OCI-LY7 (cell line): Measurements from ENCODE around the gene SART1. TPM values are rescaled to one million over a fixed set of nuclear protein-coding genes. Genes with fewer than 3 reads are reported as not detected.

Source experiments
- BruUV-seq: library from RNA; stranded (reverse); fragments of 400-500 nt; replicated peaks from 2 replicates; lab custom pipeline; 2021; lab: Mats Ljungman, UMichigan
- CTCF ChIA-PET: fragments of 300-600 bp; sonication (Branson Sonifier 250); formaldehyde crosslinking; loops from one replicate; lab custom pipeline; 2022; ENCODE audit warnings: antibody characterized with exemption; ENCODE audit not compliant: unreplicated experiment; lab: Charles Lee
- POLR2A ChIA-PET: fragments of 300-600 bp; sonication (Branson Sonifier 250); formaldehyde crosslinking; loops from one replicate; lab custom pipeline; 2022; ENCODE audit warnings: antibody characterized with exemption; lab: Charles Lee
- DNase-seq: peaks from one replicate; pipeline ENCODE4 v3.0.0-alpha.2; 2015; ENCODE audit warnings: low spot score
- H2AFZ ChIP-seq: fragments of 200-600 bp; sonication (generic), shearing (Covaris generic); 2 replicates; pipeline ENCODE4 v1.6.1; 2014; ENCODE audit warnings: mild to moderate bottlenecking, antibody characterized with exemption, low read length, moderate library complexity
- H3K27ac ChIP-seq: fragments of 200-600 bp; sonication (generic); 2 replicates; pipeline ENCODE4 v1.5.1; 2014; ENCODE audit warnings: mixed run types, low read depth, mild to moderate bottlenecking, moderate library complexity, low read length, inconsistent platforms; ENCODE audit not compliant: poor library complexity, severe bottlenecking
- H3K36me3 ChIP-seq: fragments of 200-600 bp; sonication (generic); 2 replicates; pipeline ENCODE4 v1.6.1; 2014; ENCODE audit warnings: mild to moderate bottlenecking, antibody characterized with exemption, low read length, moderate library complexity, mixed read lengths; ENCODE audit not compliant: insufficient read depth
- H3K4me1 ChIP-seq: fragments of 200-600 bp; sonication (generic); 2 replicates; pipeline ENCODE4 v1.5.1; 2014; ENCODE audit warnings: mild to moderate bottlenecking, low read length; ENCODE audit not compliant: insufficient read depth, poor library complexity, severe bottlenecking
- H3K4me2 ChIP-seq: fragments of 200-600 bp; sonication (generic); 2 replicates; pipeline ENCODE4 v1.6.1; 2014; ENCODE audit warnings: mild to moderate bottlenecking, low read length
- H3K4me3 ChIP-seq: fragments of 200-600 bp; sonication (generic); 2 replicates; pipeline ENCODE4 v1.5.1; 2014; ENCODE audit warnings: mild to moderate bottlenecking, low read depth, low read length; ENCODE audit not compliant: poor library complexity, severe bottlenecking
- H3K79me2 ChIP-seq: fragments of 200-600 bp; sonication (generic); 2 replicates; pipeline ENCODE4 v1.6.1; 2016; ENCODE audit warnings: low read depth, mild to moderate bottlenecking, low read length, moderate library complexity, mixed read lengths; ENCODE audit not compliant: insufficient read depth
- H3K9me2 ChIP-seq: fragments of 200-600 bp; sonication (generic); 2 replicates; pipeline ENCODE4 v1.6.1; 2016; ENCODE audit warnings: mild to moderate bottlenecking, low read length, mixed read lengths; ENCODE audit not compliant: insufficient read depth
- H3K9me3 ChIP-seq: fragments of 200-600 bp; sonication (generic); 2 replicates; pipeline ENCODE4 v1.6.1; 2014; ENCODE audit warnings: mild to moderate bottlenecking, mixed run types, low read length, mixed read lengths
- H4K20me1 ChIP-seq: fragments of 200-600 bp; sonication (generic); 2 replicates; pipeline ENCODE4 v1.6.1; 2014; ENCODE audit warnings: mild to moderate bottlenecking, antibody characterized with exemption, low read length, moderate library complexity, mixed read lengths; ENCODE audit not compliant: insufficient read depth
- CTCF ChIP-seq: fragments of 200-600 bp; sonication (generic); conservative IDR thresholded peaks from 2 replicates; pipeline ENCODE4 v1.5.1; 2014; ENCODE audit warnings: mild to moderate bottlenecking, antibody characterized with exemption, low read length, moderate library complexity, mixed read lengths
- EZH2phosphoT487 ChIP-seq: fragments of 200-600 bp; sonication (generic); IDR thresholded peaks from 2 replicates; pipeline ENCODE4 v1.6.1; 2018; ENCODE audit warnings: low read depth, borderline replicate concordance, mild to moderate bottlenecking, mixed run types, antibody characterized with exemption, low read length, moderate library complexity, mixed read lengths
- intact Hi-C: fragments of 100-400 bp; cut with micrococcal nuclease; formaldehyde crosslinking; loops from one replicate; pipeline ENCODE4 v1.10.0; 2022; ENCODE audit not compliant: unreplicated experiment
- total RNA-seq, 2 experiments: library from RNA; depleted of rRNA in 1 of 2; stranded (reverse); fragments of >200 nt in 1 of 2; shearing (Covaris generic) in 1 of 2; gene quantifications; 2 replicates each; pipeline ENCODE4 v1.2.3, GENCODE V29; 2014 to 2022

The SART1 gene
- total RNA-seq, 2 experiments from 2014 or later: 50.4 to 55.5 TPM

GRCh38 chr11:65968600-65969482 lies 7.3 kb downstream of the SART1 start:
- CTCF ChIA-PET: no interaction called here
- no TSS peak for BruUV-seq
- no peak for DNase-seq
- no peak overlapping the region for H2AFZ ChIP-seq
- H3K4me3 ChIP-seq: no peak overlapping the region
- no peaks in the 10 kb centered on the region for H4K20me1 ChIP-seq
- no peaks in the 10 kb centered on the region for H3K9me3 ChIP-seq
- H3K9me2 ChIP-seq: no peaks in the 10 kb centered on the region
- H3K79me2 ChIP-seq: peaks cover 5% of the 10 kb centered on the region; the same call in 1 of the 2 replicates
- no peak overlapping the region for H3K27ac ChIP-seq
- POLR2A ChIA-PET: no interaction called here
- no peaks in the 10 kb centered on the region for H3K4me1 ChIP-seq
- TF ChIP-seq EZH2phosphoT487 (no peak), CTCF (no peak)
- H3K36me3 ChIP-seq: peaks cover 87% of the 10 kb centered on the region
- H3K4me2 ChIP-seq: no peak overlapping the region
- intact Hi-C loops: no loop called here

- Histone ChIP-seq H3K4me3 (no peak overlapping the region), H3K79me2 (no peaks in the 10 kb centered on the region), H3K4me1 (no peaks in the 10 kb centered on the region), H3K4me2 (no peak overlapping the region), H3K27ac (no peak overlapping the region), H3K36me3 (peaks cover 69% of the 10 kb centered on the region), H2AFZ (no peak overlapping the region), H3K9me2 (no peaks in the 10 kb centered on the region), H3K9me3 (no peaks in the 10 kb centered on the region), H4K20me1 (no peaks in the 10 kb centered on the region)
- BruUV-seq: no TSS peak
- ChIA-PET POLR2A (interaction anchor here (0.7 kb wide), 1 partner anchor 173 kb away, joined by 3 read pairs; no protein-coding TSS in a partner anchor), CTCF (interaction anchor here (0.5 kb wide), 1 partner anchor 70 kb away, joined by 4 read pairs; no protein-coding TSS in a partner anchor)
- no peak for DNase-seq
- TF ChIP-seq EZH2phosphoT487 (no peak), CTCF (no peak)
- intact Hi-C loops: no loop called here
Measured at GRCh38 chr11:65972116-65972515, 10.6 kb downstream of the SART1 start.
